K562 (cell line): Measurements from ENCODE around the gene USHBP1. TPM values are rescaled to one million over a fixed set of nuclear protein-coding genes. Genes with fewer than 3 reads are reported as not detected.

Experiments
- BCOR ChIP-seq: fragments of 450-650 bp; IDR thresholded peaks from 2 replicates; pipeline ENCODE4 v1.6.1; 2016
- CBX3 ChIP-seq, 2 experiments: IDR thresholded peaks; 1 replicate in 1 of 2; 2 replicates in 1 of 2; pipeline ENCODE4 v1.6.1; 2012; ENCODE audit warnings: inconsistent platforms in 2 of 2, low read length in 2 of 2, borderline replicate concordance in 1 of 2, control low read depth in 1 of 2
- CSDE1 ChIP-seq, 2 experiments: fragments of 450-650 bp; IDR thresholded peaks; 2 replicates each; pipeline ENCODE4 v1.6.1; 2016; ENCODE audit warnings: mild to moderate bottlenecking in 1 of 2
- E2F4 ChIP-seq: sonication (generic); formaldehyde crosslinking; IDR thresholded peaks from 2 replicates; pipeline ENCODE4 v1.8.0; 2022; ENCODE audit warnings: mild to moderate bottlenecking, low read depth, missing genetic modification reagents
- ESRRB ChIP-seq: fragments of 250-450 bp; sonication (Bioruptor Pico); IDR thresholded peaks from 2 replicates; pipeline ENCODE4 v1.5.0; 2020; ENCODE audit warnings: mild to moderate bottlenecking, moderate library complexity, borderline replicate concordance
- ETS2 ChIP-seq: IDR thresholded peaks from 2 replicates; pipeline ENCODE4 v1.6.1; 2016; ENCODE audit warnings: borderline replicate concordance, missing genetic modification characterization, mild to moderate bottlenecking, moderate library complexity, missing compliant biosample characterization; ENCODE audit not compliant: poor library complexity, severe bottlenecking
- FOXM1 ChIP-seq, 2 experiments: fragments of 450-650 bp in 1 of 2; sonication (generic) in 1 of 2; formaldehyde crosslinking in 1 of 2; IDR thresholded peaks; 2 replicates each; pipeline versions ENCODE4 v1.6.1 to v1.9.0; 2017 to 2022; ENCODE audit warnings: low read depth in 2 of 2, mild to moderate bottlenecking in 2 of 2, missing genetic modification reagents in 1 of 2, moderate library complexity in 1 of 2
- JUND ChIP-seq, 2 experiments: IDR thresholded peaks; 2 replicates in 1 of 2; 3 replicates in 1 of 2; pipeline ENCODE4 v1.6.1; 2011; ENCODE audit warnings: borderline replicate concordance in 2 of 2, low read depth in 2 of 2, low read length in 2 of 2, improper control_type of control experiment in 1 of 2, missing biosample characterization in 1 of 2, missing genetic modification characterization in 1 of 2, missing genetic modification reagents in 1 of 2
- KLF6 ChIP-seq: fragments of 250-450 bp; sonication (Bioruptor Pico); IDR thresholded peaks from 2 replicates; pipeline ENCODE4 v1.4.0; 2020; ENCODE audit warnings: mild to moderate bottlenecking, moderate library complexity, borderline replicate concordance
- MCM2 ChIP-seq: fragments of 450-650 bp; IDR thresholded peaks from 2 replicates; pipeline ENCODE4 v1.6.1; 2017; ENCODE audit warnings: low read depth, mild to moderate bottlenecking
- MITF ChIP-seq: IDR thresholded peaks from 2 replicates; pipeline ENCODE4 v1.6.1; 2014; ENCODE audit warnings: antibody characterized with exemption
- NR4A1 ChIP-seq, 2 experiments: fragments of 250-450 bp in 1 of 2; fragments of 450-650 bp in 1 of 2; sonication (Bioruptor Pico) in 1 of 2; IDR thresholded peaks; 2 replicates each; pipeline versions ENCODE4 v1.4.0 to v1.6.1; 2016 to 2020; ENCODE audit warnings: mild to moderate bottlenecking in 2 of 2, missing compliant biosample characterization in 1 of 2, missing genetic modification characterization in 1 of 2, moderate library complexity in 1 of 2
- PHB2 ChIP-seq: fragments of 450-650 bp; IDR thresholded peaks from 2 replicates; pipeline ENCODE4 v1.6.1; 2017; ENCODE audit warnings: low read depth
- PHF21A ChIP-seq: fragments of 450-650 bp; IDR thresholded peaks from 2 replicates; pipeline ENCODE4 v1.6.1; 2017; ENCODE audit warnings: low read depth, borderline replicate concordance
- RB1 ChIP-seq: fragments of 450-650 bp; IDR thresholded peaks from 2 replicates; pipeline ENCODE4 v1.6.1; 2017; ENCODE audit warnings: low read depth, mild to moderate bottlenecking
- SMAD1 ChIP-seq: fragments of 150-350 bp; IDR thresholded peaks from 2 replicates; pipeline ENCODE4 v1.6.1; 2014; ENCODE audit warnings: low read length, low read depth; ENCODE audit not compliant: partially characterized antibody
- SP2 ChIP-seq: IDR thresholded peaks from 2 replicates; pipeline ENCODE4 v1.6.1; 2011; ENCODE audit warnings: mild to moderate bottlenecking, low read depth, low read length, moderate library complexity; ENCODE audit not compliant: poor library complexity, severe bottlenecking; ENCODE audit errors: extremely low read depth
- TAF1 ChIP-seq: IDR thresholded peaks from 2 replicates; pipeline ENCODE4 v1.6.1; 2011; ENCODE audit warnings: mild to moderate bottlenecking, low read length, moderate library complexity; ENCODE audit not compliant: insufficient read depth, control insufficient read depth, severe bottlenecking; ENCODE audit errors: extremely low read depth
- TARDBP ChIP-seq: fragments of 450-650 bp; IDR thresholded peaks from 2 replicates; pipeline ENCODE4 v1.6.1; 2016
- TCF3 ChIP-seq: sonication (generic); formaldehyde crosslinking; IDR thresholded peaks from 2 replicates; pipeline ENCODE4 v1.4.0; 2020; ENCODE audit warnings: mild to moderate bottlenecking, missing genetic modification reagents
- ZNF263 ChIP-seq: sonication (generic); formaldehyde crosslinking; IDR thresholded peaks from 2 replicates; pipeline ENCODE4 v1.8.0; 2022; ENCODE audit warnings: mild to moderate bottlenecking, missing genetic modification reagents, borderline replicate concordance
- ZNF347 ChIP-seq: fragments of 450-650 bp; formaldehyde crosslinking; IDR thresholded peaks from 2 replicates; pipeline ENCODE4 v1.4.0; 2020; ENCODE audit warnings: low read depth, mild to moderate bottlenecking, moderate library complexity
- ZNF384 ChIP-seq: IDR thresholded peaks from 2 replicates; pipeline ENCODE4 v1.6.1; 2012; ENCODE audit warnings: low read depth, low read length, improper control_type of control experiment
- ZNF668 ChIP-seq: fragments of 250-450 bp; sonication (Bioruptor Pico); IDR thresholded peaks from 2 replicates; pipeline ENCODE4 v1.8.0; 2022; ENCODE audit warnings: mild to moderate bottlenecking, inconsistent platforms
- ZNF717 ChIP-seq: fragments of 250-450 bp; sonication (Bioruptor Pico); IDR thresholded peaks from 2 replicates; pipeline ENCODE4 v1.5.0; 2021
- ZZZ3 ChIP-seq: fragments of 450-650 bp; IDR thresholded peaks from 2 replicates; pipeline ENCODE4 v1.6.1; 2016; ENCODE audit warnings: antibody characterized with exemption, mild to moderate bottlenecking, moderate library complexity
- polyA plus RNA-seq, 8 experiments: library from polyadenylated mRNA; depleted of rRNA in 4 of 8; stranded (reverse) in 5 of 8; unstranded in 3 of 8; fragments of >200 nt; fragmentation: Nextera tagmentation in 2 of 8; fragmentation: Illumina TruSeq in 1 of 8; extraction: Ambion mirVana in 2 of 8; extraction: Trizol in 1 of 8; gene quantifications; 2 replicates each; pipeline versions ENCODE4 v1.2.1 to v1.2.3, GENCODE V29; 2011 to 2014; ENCODE audit warnings: inconsistent platforms in 1 of 8, missing spikeins in 1 of 8
- total RNA-seq, 7 experiments: library from RNA; depleted of rRNA in 6 of 7; stranded (reverse); fragments of >200 nt in 6 of 7; fragmentation: Illumina TruSeq in 2 of 7; extraction: Trizol in 2 of 7; gene quantifications; 2 replicates each; pipeline versions ENCODE4 v1.2.1 to v1.2.3, GENCODE V29; 2011 to 2021; ENCODE audit warnings: low replicate concordance in 1 of 7

USHBP1 gene
- total and polyA plus RNA-seq, 9 of the 15 experiments (the other 6 are each of a cell fraction or from before 2014, with no cell fraction given) = 0.03 to 0.10 (median 0.05) TPM; not detected in 5

- TF ChIP-seq TAF1 = peak; percentile 32
- TF ChIP-seq ZNF717 (CRISPR knock-in tag) = no peak
- TF ChIP-seq FOXM1 (IDR thresholded peaks at IDR 0.05; ENCODE audit: low read depth) = no peak
- 0 out of 2 replicates have a peak, but pooled peaks have one; percentile 43 for TF ChIP-seq FOXM1 (CRISPR knock-in tag; IDR thresholded peaks at IDR 0.05; ENCODE audit: low read depth)
- TF ChIP-seq ZNF347 (CRISPR knock-in tag) = no peak
- TF ChIP-seq JUND (IDR thresholded peaks at IDR 0.05; ENCODE audit: borderline replicate concordance, low read depth, low read length) = peak; percentile 39
- TF ChIP-seq JUND (tag; IDR thresholded peaks at IDR 0.05; ENCODE audit: borderline replicate concordance, low read depth, low read length) = no peak; the same call in 2 of the 3 replicates
- TF ChIP-seq MITF = no peak
- no peak for TF ChIP-seq KLF6 (CRISPR knock-in tag)
- no peak for TF ChIP-seq TCF3 (CRISPR knock-in tag)
- TF ChIP-seq PHB2 = no peak
- TF ChIP-seq MCM2 = no peak
- no peak for TF ChIP-seq SMAD1
- TF ChIP-seq CBX3 (IDR thresholded peaks at IDR 0.05; ENCODE audit: borderline replicate concordance in 1 of 2, low read length in 2 of 2) = peak in 1 of 2 experiments; percentile 51; a peak in 1 of 3 replicates
- no peak for TF ChIP-seq PHF21A
- no peak for TF ChIP-seq ZNF263 (CRISPR knock-in tag)
- TF ChIP-seq TARDBP = no peak
- no peak for TF ChIP-seq NR4A1 (CRISPR knock-in tag; IDR thresholded peaks at IDR 0.05)
- TF ChIP-seq NR4A1 (tag; IDR thresholded peaks at IDR 0.05) = no peak
- TF ChIP-seq RB1 = peak; percentile 84
- no peak for TF ChIP-seq CSDE1 (IDR thresholded peaks at IDR 0.05)
- no peak for TF ChIP-seq SP2
- no peak for TF ChIP-seq ESRRB (CRISPR knock-in tag)
- no peak for TF ChIP-seq ZNF384
- no peak for TF ChIP-seq ZNF668 (CRISPR knock-in tag)
- TF ChIP-seq BCOR = peak; percentile 64
- no peak for TF ChIP-seq ETS2 (tag)
- TF ChIP-seq ZZZ3 = no peak
- no peak for TF ChIP-seq E2F4 (CRISPR knock-in tag)
Measured at GRCh38 chr19:17282488-17283125, 18.1 kb upstream of the USHBP1 start (continued).
